ENCODE measurements around the gene TCF7L1. TPM values are rescaled to one million over a fixed set of nuclear protein-coding genes. Genes with fewer than 3 reads are reported as not detected.

TCF7L1 gene, protein sequence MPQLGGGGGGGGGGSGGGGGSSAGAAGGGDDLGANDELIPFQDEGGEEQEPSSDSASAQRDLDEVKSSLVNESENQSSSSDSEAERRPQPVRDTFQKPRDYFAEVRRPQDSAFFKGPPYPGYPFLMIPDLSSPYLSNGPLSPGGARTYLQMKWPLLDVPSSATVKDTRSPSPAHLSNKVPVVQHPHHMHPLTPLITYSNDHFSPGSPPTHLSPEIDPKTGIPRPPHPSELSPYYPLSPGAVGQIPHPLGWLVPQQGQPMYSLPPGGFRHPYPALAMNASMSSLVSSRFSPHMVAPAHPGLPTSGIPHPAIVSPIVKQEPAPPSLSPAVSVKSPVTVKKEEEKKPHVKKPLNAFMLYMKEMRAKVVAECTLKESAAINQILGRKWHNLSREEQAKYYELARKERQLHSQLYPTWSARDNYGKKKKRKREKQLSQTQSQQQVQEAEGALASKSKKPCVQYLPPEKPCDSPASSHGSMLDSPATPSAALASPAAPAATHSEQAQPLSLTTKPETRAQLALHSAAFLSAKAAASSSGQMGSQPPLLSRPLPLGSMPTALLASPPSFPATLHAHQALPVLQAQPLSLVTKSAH
- total RNA-seq, result 2.2 and 2.4 TPM in 2 replicates

DNA sequence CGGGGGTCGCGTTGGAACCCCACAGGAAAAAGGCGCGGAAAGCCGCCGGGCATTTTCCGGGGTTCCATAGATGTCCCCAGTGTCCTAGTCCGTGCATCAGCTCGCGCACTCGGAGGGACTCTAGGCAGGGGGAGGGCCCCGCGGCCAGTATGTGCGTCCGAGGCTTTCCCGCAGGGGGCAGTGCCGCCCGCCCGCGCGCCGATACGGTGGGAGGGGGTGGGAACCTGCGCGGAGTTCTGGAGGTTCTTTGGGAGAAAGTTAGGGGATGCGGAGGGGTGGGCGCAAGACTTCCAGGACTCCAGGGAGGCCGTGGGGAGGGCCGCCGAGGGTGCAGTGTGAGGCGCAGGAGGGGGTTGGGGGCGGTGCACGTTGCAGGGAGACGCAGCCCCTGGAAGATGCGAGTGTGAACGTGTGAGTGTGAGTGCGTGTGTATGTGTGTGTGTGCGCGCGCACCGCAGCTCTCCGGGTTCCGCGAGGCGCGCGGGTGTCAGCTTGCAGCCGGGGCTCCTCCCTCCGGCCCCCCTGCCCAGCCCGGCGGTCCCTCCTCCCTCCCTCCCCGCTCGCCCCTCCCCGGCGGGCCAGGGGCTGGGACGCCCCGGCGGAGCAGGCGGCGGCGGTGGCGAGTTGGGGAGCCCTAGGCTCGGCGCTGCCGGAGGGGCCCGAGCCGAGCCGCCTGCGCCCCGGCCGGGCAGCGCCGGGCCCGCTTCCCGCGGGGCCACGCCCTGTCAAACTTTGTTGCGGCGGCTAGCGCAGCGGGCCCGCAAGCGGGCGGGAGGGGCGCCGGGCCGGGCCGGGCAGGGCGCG lies at the start of gene TCF7L1:
Gene TCF7L1 (plus strand): TSS at position 559 of the 804 bp plus-strand sequence. CDS start 293 bp downstream, outside the sequence.

DNA sequence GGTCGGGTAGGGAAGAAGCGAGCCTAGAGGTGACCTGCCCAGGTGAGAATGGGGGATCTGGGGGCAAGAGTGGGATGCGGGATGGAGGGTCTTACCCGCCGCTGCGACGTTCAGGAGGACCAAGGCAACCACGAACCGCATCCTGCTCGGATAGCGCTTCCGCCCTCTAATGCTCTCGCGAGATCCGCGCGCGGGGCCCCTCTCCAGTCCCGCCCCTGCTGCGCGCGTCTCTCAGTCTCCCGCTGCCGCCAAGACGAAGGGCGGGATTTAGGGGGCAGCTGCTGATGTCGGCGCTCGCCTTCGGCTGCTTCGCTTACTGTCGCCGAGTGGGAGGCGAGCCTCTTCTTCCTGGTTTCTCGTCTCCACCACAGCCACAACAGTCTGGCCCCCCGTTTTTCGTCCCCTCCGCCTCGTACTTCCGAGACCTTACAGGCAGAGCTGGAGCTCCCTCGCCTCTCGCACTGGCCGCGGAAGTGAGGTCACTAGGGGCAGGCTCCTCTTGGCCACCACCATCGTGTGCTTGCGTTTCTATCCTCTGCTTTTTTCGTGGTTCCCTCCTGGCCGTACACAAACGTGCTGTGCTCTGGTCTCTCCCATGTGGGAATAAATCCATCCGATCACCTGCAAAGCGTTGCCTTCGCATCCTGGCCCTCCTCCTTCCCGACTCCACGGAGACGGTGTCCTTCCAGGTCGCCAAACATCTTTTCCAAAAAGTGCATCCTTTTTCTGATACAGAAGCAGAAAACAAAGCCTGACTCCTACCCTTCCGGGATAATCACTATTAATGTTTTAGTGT lies 194.8 kb downstream of the TCF7L1 start, which contains the start of gene TGOLN2:
Gene TGOLN2 (minus strand): TSS at position 168 of the 796 bp plus-strand sequence. CDS start 27 bp downstream, at position 141.

DNA sequence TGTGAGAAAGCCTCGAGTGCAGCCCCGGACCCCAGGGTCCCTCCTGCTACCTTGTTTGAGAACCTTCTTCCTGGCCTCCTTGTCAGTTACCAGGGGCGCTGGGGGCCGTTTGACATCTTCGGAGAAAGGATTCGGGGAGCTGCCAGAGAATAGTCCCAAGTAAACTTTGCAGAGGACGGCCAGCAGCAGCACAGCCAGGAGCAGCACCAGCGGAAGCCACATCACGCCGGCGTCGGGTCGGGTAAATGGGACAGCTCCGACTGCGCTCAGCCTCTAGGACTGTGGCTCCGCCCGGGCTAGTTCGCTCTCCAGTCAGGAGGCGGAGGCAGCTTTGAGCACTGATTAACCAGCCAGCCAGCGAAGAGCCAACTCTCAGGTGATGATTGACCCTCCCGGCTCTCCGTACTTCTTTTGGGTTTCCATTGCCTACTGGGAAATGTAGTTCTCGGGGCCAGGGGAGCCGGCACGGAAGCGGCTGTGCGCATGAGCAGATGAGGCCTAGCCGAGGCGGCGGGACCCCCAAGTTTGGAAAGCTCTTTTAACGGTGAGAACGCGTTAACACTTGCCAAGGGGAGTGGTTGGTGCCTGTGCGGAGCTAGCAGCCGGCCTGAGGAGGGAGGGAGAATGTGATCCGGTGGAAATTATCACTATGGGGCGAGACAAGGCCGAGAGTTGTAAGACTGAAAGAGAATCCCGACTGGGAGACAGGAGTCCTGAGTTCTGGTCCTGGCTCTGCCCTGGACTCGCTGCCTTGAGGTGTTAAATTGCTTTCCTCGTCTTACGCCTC lies 221.3 kb downstream of the TCF7L1 start, which contains the start of the genes ELMOD3 and RETSAT:
Gene ELMOD3 (plus strand): TSS at position 484 of the 787 bp plus-strand sequence. CDS start 2,430 bp downstream, outside the sequence.
Gene RETSAT (minus strand): TSS at position 243 of the 787 bp plus-strand sequence. CDS start 21 bp downstream, at position 222.

Other genes with a start within 250 kb of the TCF7L1 start
- gene TMSB10, start 227.7 kb upstream of the TCF7L1 start, total RNA-seq, result 4,704 and 6,956 TPM in 2 replicates
- 33.1 and 41.9 TPM in 2 replicates for gene KCMF1, start 162.2 kb upstream of the TCF7L1 start, total RNA-seq
- gene TGOLN2, start 194.6 kb downstream of the TCF7L1 start, total RNA-seq, result 86.5 and 121 TPM in 2 replicates
- 26.2 and 39.8 TPM in 2 replicates for gene RETSAT, start 221.1 kb downstream of the TCF7L1 start, total RNA-seq
- gene ELMOD3, start 221.4 kb downstream of the TCF7L1 start, total RNA-seq, result 8.7 and 13.0 TPM in 2 replicates

Measured in mesangial cell (primary cell).